A375 (cell line): ENCODE data around the gene PAFAH2. TPM values are rescaled to one million over a fixed set of nuclear protein-coding genes. Genes with fewer than 3 reads are reported as not detected.

Source experiments
- small RNA-seq: library from RNA; depleted of rRNA; stranded (forward); fragments of <200 nt; gene quantifications from one replicate; pipeline ENCODE3, GENCODE V24; 2014
- total RNA-seq: library from RNA; depleted of rRNA; stranded (reverse); fragments of >200 nt; shearing (Covaris generic); gene quantifications from 2 replicates; pipeline ENCODE4 v1.2.3, GENCODE V29; 2014; rRNA removed

PAFAH2 gene
- 9.5 and 9.9 TPM in 2 replicates for total RNA-seq

DNA sequence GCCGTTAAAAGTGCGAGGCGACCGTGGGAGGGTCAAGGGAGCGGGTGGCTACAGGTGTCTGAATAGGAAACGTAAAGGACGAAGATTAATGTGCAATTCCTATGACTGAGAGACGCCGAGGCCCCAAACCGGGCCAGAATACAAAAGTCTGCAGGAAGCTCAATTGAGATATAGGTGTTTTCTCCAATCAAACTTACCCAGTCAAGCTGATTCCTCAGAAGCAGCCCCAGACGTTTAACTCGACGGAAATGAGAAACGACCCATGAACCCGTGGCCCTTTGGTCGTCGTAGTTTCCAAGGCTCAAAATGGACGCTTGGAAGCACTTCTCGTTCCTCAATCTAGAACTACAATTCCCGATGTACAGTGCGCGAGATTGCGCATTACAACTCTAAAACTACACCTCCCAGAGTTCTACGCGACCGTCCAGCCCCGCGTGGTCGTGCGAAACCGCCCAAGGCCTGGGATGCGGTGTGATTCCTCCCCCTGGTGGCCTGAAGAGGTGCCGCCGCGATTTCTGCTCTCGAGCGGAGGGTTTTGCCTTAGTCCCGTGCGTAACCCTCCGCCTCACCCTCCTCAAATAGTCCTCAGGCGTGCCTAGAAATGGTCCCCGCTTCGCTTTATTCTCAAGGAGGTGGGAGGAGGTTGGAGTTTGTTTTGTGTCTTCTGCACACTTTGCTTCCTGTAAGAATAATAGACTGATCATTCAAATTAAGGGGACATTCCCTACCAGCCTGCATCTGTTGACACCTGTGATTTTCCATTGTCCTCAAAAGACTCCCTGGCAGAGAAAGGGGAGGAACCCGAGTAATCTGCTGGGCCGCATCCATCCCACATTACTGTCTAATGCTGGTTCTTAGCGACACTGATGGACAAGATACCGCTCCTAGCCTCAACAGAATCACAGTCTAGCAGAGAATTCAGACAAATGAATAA lies at the start of gene PAFAH2:
Gene PAFAH2 (minus strand): TSS at position 236 of the 934 bp plus-strand sequence. CDS start 7,247 bp downstream, outside the sequence.

DNA sequence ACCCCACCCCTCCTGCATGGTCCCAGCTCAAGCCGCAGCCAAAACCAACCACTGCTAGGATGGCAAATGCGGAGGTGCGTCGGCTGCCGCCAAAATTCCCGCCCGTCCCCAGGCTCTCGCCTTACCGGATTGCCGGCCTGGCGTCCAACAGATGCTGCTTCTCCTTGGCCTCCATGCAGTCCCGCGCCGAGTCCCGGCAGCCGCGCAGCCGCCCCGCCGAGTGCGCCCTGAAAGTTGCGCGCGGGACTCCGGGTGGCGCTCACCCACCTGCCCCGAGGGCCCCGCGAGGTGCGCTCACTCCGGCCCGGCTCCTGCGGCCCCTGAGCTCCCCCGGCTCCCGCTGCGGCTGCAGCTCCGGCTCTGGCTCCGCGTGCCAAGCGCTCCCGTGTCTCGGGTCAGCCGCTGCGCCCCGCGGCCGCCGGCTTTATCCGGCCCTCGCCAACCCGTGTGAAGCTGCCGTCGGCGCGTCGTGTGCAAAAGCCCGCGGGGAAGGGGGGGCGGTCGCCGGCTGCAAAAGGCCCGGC lies 47.9 kb upstream of the PAFAH2 start, which contains the start of gene SLC30A2:
Gene SLC30A2 (minus strand): TSS at position 397 of the 524 bp plus-strand sequence. CDS start 222 bp downstream, at position 175.

DNA sequence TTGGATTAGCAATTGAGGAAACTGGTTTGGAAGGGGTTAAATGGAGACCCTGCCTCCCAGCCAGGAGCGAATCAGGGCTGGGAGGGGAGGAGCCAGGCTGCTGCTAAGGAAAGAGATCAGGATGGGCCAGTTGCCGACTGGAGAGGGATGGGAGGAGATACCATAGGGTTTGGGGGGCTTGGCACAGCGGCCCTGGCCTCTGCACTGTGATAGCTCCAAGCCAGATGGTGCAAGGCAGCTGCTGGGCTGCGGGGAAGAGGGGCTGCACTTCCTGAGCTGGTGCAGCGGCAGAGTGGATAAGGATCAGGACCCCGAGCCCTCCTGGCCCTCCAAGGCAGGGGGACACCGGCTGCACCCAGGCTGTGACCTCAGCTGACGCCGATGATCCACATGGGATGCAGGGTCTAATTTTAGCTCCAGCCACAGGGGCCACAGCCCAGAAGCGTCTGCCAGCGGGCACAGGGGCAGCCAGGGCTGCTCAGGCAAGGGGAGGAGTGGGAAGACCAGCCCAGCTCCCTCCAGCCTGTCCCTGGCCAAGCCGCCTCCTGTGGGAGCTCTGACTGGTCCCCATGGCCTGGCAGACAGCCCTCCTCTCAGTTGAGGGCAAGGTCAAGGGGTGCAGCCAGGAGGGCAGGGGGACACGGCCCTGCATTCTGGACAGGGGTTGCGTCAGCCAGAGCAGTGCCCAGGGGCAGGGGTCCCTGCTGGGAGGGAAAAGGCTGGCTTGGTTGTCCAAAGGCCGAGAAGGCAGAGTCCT lies 24.0 kb upstream of the PAFAH2 start, which contains the start of gene EXTL1:
Gene EXTL1 (plus strand): TSS at position 129 of the 757 bp plus-strand sequence. CDS start 872 bp downstream, outside the sequence.

Small RNA genes lying within 50 kb of the gene (small RNA-seq; reads per million reads assigned to genes)
- gene RF00283, result not detected
- gene RF00492, result not detected
- gene RNU6-110P, result not detected

Other genes with a start within 250 kb of the PAFAH2 start
- 29.1 and 41.2 TPM in 2 replicates for gene SELENON, start 197.9 kb downstream of the PAFAH2 start, total RNA-seq
- 42.2 and 43.2 TPM in 2 replicates for gene MTFR1L, start 178.1 kb downstream of the PAFAH2 start, total RNA-seq
- gene AUNIP, start 138.6 kb downstream of the PAFAH2 start, total RNA-seq, result 20.7 and 27.8 TPM in 2 replicates
- gene PAQR7, start 122.4 kb downstream of the PAFAH2 start, total RNA-seq, result 6.6 and 7.4 TPM in 2 replicates
- gene STMN1, start 91.6 kb downstream of the PAFAH2 start, total RNA-seq, result 462 and 503 TPM in 2 replicates
- 12.3 and 17.5 TPM in 2 replicates for gene EXTL1, start 23.7 kb upstream of the PAFAH2 start, total RNA-seq
- not detected in 2 replicates for gene SLC30A2, start 48.1 kb upstream of the PAFAH2 start, total RNA-seq
- not detected in 2 replicates for gene TRIM63, start 69.6 kb upstream of the PAFAH2 start, total RNA-seq
- gene PDIK1L, start 113.8 kb upstream of the PAFAH2 start, total RNA-seq, result 4.8 and 5.0 TPM in 2 replicates
- gene FAM110D, start 161.0 kb upstream of the PAFAH2 start, total RNA-seq, result 0.03 TPM in 1 of 2 replicates, not detected in the other
- not detected in 2 replicates for gene C1orf232, start 170.9 kb upstream of the PAFAH2 start, total RNA-seq
- 69.6 and 124 TPM in 2 replicates for gene ZNF593, start 171.8 kb upstream of the PAFAH2 start, total RNA-seq
- gene ZNF593OS, start 173.8 kb upstream of the PAFAH2 start, total RNA-seq, result 0.41 TPM in 1 of 2 replicates, not detected in the other
- gene CNKSR1, start 179.4 kb upstream of the PAFAH2 start, total RNA-seq, result 0.98 and 1.8 TPM in 2 replicates
- gene CATSPER4, start 192.5 kb upstream of the PAFAH2 start, total RNA-seq, result not detected in 2 replicates
- 24.5 and 25.3 TPM in 2 replicates for gene CEP85, start 236.1 kb upstream of the PAFAH2 start, total RNA-seq